GM21526 (cell line): ENCODE data around the gene NDUFB10.

Experiments
- ATAC-seq: cut with Tn5 transposase; IDR thresholded peaks from one replicate; pipeline ENCODE4 v1.9.1; 2021; ENCODE audit warnings: moderate library complexity; ENCODE audit not compliant: unreplicated experiment, low FRiP score

The NDUFB10 gene

DNA sequence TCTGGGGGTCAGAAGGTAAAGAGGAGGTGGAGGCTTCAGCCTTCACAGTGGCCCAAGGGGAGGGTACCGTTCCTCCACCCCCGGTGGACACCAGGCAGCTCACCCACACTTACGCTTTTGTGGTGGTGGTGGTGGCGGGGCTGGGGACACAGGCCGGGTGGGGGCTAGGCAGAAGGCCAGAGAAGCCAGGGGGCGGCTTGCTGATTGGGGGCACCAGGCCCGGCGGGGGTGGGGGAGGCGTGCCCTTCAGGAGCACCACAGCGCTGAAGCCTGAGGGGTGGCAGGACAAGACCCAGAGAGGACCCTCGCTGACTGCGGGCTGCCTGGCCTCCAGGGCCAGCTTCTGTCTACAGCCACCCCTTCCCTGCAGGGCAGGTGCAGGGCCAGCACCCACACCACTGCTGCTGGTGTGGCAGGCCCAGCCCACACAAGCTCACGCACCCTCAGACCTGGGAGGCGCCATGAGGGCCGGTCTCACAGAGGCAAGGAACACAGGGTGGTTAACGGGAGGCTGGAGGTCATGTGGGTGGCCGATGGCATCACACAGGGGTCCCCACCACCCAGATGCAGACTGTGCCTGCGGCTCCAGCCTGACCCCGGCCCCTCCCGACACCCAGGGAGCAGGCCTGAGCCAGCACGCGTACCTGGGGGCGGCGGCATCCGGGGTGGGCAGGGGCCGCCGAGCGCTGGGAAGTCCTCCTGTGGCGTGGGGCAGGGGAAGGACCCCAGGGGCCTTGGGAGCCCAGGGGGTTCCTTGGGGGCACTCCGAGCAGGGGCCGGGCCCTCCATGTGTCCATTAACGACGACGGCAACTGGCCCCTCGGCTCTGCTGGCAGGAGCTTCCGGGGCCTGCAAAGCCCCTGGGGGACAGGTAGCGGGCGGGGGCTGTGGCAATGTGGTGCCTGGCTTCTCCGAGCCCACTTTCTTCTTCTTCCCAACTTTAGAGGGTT is 39.8 kb downstream of the NDUFB10 start:
- ATAC-seq = no peak

DNA sequence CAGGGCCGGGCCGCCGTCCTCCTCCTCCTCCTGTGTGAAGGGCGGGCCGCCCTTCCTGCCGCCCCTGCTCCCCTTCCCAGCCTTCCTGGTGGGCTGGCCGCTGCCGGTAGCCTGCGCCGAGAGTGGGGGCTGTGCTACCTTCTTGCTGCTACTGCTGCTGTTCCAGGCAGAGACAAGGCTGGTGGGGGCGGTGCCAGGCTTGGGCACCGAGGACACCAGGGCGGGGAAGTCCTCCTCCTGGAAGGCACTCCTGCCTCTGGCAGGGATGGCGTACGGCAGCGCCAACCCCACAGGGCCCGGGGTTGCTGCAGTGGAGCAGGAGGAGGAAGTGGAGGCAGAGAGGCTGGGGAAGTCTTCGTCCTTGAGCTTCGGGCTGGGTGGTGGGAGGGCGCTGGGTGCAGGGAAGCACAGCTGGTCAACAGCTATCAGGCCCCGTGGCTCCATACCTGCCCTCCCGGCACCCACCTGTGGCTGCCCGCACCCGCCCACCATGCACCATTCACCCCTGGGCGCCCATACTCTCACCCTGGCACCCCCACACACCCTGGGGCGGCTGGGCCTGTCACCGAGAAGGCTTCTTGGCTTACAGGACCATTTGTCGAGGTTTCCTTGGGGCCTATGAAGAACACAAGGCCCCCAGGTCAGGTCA is 40.7 kb downstream of the NDUFB10 start:
- no peak for ATAC-seq

DNA sequence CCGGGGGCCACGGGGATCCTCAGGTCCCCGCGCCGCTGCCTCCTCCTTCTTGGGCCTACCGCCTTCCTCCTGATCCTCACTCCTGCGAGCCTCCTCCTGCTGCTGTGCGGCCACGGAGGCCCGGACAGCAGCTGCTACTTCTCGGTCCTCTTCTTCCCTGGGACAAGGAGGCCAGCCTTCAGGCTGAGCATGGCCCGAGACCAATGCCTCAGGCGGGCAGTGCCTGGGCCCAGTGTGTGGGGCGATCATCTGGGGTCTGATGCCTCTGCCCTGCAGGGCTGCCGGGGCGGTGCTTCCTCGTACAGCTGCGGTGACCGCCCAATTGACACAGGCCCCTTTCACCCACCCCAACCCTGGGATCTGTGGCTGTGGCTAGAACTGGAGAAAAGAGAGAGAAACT is 41.7 kb downstream of the NDUFB10 start:
- no peak for ATAC-seq

DNA sequence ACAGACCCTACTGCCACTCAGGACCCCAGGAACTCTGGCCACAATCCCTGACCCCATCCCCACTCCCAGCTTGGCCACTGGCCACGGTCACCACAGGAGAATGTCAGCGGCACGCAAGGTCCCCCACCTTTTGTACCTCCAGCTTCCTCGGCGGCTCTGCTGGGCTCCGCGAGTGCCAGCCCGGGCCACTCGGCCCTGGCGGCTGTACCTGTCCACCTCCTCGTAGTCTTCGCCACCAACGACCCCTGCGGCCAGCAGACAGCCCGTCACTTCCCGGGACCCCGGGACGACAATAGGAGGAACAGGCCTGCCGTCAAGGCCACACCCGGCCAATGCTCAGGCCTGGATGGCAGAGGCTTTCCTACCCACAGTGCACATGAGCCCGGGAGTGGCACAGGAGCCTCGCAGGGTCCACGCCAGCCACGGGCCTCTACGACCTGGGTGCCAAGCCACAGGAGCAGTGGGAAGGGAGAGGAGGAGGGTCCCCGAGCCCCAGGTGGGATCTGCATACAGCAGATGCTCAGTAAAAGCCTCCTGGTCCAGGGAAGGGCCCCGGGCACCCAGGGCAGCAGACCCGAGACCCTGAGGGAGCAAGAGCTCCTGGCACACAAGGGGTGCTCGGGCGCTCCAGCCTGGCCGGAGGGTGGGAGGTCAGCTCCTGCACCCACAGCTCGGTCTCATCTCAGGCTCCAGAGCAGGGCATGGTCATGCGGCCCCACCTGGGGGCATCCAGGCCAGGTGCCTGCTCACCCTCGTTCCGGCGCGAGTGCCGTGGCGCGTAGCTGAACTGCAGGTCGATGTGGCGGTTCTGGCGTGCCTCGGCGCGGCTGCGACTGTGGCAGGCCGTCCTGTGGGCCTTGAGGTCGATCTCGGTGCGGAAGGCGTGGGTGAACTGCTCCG is 42.4 kb downstream of the NDUFB10 start:
- no peak for ATAC-seq

DNA sequence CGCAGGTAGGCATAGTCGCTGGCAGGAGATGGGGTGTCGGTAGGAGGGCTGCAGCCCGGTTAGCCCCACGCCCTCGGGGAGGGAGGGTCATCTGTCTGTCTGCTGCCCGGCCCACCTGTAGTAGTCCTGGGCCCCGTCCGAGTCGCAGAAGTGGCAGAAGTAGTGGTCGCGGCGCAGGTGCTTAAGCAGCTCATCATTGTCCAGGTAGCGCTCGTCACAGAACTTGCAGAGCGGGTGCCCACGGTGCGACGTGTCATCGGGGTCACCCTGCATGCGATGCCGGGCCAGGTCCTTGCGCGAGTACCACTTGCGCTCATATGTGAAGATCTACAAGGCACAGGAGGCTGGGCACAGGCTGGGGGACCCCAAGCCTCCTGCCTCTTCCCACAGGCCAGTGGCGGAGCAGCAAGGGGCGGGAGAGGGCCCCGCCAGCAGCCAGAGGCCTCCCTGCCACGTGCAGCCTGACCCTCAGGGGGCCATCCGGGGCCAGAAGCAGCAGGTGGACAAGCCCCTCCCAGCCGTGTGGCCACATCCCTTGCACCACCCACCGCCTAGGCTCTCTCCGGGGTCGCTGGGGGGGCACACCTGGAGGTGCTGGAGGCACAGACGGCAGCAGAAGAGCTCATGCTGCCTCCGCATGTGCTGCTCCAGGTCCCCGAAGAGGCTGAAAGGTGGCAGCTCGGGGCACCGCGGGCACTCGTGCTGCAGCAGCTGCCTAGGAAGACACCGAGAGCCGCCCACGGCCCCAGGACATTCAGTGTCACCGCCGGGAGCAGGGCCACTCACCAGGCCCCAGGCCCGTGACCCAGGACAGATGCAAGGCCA is 43.3 kb downstream of the NDUFB10 start:
- no peak for ATAC-seq

DNA sequence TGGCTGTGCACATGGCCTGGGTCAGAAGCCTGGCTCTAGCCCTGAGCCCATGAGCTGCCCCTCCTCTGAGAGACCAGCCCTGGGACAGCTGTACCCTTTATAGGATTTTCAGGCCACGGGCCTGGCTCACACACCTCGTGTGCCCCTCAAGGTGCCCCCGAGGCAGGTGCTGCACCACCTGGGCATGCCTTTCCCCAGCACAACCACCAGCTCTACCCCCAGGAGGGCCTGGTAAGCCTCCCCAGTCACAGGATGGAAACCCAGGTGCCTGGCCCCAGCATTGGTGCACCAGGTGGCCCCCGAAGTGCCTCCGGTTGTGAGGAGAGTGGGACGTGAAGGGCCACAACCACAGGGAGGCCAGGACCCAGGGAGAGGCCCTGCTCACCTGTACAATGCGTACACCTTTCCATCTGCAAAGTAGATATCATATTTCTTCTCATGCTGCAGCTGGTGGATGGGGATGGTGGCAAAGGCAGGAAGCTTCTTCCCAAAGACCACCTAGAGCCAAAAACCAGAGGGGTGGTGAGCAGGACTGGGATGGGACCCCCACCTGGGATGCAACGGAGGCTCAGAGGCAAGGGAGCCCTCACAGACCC is 44.0 kb downstream of the NDUFB10 start:
- no peak for ATAC-seq

DNA sequence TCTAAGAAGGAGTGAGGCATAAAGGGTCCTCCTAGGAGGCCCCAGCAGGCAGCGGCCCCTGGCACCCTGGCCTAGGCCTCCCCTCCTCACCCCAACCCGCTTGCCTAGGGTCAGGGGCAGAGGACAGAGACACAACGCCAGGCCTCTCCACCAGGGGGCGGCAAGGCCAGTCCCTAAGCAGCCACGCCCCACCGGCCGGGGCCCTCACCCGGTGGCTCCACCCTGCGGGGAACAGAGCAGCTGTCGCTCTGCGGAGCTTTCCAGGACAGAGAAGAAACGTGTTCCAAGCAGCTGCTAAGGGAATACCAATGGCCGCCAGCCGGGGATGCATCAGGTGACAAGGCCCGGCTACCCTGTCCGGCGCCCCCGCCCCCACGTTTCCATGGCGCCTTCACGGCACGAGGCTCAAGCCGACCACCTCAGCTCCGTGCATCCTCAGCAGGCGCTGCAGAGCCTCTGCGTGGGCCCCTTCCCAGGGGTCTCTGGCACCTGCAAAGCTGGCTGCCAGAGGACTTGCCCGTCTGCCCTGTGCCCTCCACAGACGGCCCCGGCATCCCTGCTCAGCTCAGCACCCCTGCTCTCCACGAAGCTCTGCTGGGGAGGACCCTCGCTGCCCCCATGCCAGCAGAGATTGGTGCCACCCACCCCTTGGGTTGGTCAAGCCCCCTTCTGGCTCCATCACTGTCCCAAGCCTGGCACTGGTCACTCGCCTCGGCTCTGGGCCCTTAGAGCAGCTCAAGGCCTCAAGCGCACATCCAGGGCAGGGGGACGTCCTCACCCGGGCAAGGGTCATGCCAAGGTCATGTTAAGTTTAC is 44.7 kb downstream of the NDUFB10 start:
- no peak for ATAC-seq

DNA sequence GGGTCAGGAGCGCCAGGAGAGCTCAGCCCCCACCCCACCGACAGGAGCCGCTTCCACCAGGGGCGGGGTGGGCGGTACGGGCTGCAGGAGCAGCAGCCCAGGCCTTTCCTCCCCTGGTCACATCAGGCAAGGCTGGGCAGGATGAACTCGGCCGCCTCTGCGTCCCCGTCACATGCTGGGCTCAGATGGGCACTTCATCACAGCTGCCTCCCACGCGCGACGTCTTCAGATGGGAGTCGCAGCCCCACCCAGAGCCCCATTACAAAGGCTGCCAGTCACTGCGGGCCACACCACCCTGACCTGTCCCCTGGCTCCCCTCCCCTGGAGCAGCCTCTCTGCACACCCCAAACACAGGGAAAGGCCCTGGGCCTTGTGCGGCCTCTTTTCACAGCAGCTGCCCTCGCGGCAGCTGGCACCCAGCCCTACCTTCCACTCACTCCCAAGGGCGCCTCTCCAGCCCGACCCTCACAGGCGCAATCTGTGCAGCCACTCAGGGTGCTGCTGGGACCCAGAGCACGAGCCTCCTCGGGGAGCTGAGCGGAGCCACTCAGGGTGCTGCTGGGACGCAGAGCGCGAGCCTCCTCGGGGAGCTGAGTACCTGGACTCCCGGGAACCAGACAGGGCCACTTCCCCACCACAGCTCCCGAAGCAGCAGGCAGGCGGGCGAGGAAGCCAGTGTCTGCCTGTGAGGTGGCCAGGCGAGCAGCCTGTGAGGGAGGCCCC is 45.6 kb downstream of the NDUFB10 start:
- ATAC-seq = no peak

DNA sequence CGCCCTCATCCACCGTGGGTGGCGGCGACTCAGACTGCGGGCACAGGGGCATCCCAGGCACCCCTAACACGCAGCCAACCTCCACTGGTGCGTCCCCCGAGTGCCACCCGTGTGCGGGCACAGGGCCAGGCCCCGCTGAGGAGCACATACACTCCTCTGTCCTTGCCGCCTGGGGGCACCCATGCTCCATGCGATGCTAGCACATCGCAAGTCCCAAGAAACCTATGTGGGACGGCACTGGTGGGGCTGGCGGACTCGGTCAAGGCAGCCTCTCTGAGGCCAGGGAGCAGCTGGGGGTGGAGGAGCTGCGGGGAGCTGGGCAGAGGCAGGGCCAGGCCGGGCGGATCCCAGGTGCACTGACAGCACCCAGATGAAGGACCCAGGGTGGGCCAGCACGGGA is 46.3 kb downstream of the NDUFB10 start:
- ATAC-seq = no peak

DNA sequence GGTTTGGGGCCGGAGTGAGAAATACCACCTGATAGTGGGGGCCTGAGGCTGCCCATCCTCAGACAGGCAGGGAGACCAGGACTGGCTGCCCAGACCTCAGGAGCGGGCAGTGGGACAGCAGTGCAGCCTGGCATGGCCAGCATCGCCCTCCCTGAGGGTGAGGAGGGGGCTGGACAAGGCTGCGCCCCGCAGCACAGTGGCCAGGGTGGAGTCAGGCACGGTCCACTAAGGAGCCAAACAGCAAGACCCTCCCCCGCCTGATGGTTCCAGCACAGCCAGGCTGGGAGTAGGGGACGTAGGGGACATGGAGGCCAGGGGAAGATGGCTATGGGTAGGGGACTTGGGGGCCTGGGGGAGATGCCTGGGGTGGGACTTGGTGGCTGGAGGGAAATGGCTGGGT is 47.0 kb downstream of the NDUFB10 start:
- no peak for ATAC-seq

DNA sequence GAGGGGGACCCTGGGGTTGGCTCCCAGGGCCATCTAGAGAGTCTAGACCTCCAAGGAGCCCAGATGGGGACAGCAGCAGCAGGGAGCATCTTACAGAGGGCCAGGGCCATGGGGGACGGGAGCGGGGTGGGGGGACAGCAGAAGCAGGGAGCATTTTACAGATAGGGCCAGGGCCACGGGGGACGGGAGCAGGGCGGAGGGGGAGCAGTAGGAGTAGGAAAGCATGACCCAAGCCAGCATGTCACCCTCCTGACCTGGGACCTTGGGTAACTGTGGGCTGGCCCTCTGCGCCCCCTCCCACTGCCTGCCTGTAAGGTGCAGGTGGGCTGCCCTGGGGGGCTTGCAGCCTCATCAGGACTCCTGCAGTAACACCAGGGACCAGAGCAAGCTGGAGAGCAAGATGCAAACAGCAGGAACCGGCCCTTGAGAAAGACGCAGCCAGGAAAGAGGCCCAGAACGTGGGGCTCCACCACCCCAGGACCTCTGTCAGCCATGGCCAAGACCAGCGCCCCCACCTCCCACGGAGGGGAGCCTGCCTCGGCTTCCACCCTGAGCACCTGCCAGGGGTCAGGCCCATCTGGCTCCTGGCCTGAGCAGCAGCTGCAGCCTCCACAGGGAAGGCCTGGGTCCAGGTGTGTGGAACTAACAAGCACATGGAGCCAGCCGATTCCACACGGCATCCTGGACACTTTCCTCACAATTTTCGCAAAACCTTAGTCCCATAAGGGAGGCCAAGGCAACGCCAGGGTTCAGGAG is 47.9 kb downstream of the NDUFB10 start:
- no peak for ATAC-seq

DNA sequence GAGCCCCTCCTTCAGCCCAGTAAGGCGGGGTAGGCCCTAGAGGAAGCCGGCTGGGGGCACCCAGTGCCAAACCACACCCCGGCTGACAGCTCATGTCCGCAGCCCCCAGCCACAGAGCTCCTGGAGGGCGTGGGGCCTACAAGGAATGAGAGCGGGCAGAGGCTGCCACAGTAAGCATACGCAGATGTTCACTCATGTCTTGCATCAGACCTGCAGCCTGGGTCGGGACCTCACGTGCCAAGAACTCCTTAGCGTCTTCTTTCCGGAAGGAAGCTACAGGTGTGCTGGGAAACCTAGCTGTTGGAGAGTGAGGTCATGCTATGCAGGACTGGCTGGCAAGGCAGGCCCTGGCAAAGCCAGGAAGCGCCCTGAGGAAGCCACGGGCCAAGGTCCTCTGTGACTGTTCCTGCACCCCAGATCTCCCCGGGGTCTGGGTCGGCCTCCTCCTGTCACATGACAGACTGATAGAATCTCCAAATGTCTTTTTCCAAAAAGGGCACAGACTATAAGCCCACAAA is 48.7 kb downstream of the NDUFB10 start:
- no peak for ATAC-seq

DNA sequence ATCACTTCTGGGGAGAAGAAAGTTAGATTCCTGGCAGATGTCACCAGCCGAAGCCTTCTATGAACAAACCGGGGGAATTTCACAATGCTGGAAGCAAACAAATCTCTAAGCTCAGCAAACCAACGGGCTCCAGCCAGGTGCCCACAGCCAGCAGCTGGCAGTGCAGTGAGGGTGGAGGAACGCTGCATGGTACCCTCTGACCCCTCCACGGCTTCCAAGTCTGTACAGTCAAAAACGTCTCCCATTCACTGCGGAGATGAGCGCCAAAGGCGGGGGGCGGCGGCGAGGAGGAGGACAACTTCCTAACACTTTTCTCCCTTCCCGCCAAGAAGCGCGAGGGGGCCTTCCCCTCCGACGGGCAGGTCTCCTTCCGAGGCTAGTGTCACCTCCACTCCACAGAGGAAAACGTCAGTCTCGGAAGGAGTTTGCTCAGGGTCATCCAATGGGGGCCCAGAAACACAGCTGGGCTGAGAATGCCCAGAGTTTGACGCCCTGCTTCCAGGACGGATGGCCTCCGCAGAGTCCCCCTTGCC is 49.4 kb downstream of the NDUFB10 start:
- no peak for ATAC-seq

DNA sequence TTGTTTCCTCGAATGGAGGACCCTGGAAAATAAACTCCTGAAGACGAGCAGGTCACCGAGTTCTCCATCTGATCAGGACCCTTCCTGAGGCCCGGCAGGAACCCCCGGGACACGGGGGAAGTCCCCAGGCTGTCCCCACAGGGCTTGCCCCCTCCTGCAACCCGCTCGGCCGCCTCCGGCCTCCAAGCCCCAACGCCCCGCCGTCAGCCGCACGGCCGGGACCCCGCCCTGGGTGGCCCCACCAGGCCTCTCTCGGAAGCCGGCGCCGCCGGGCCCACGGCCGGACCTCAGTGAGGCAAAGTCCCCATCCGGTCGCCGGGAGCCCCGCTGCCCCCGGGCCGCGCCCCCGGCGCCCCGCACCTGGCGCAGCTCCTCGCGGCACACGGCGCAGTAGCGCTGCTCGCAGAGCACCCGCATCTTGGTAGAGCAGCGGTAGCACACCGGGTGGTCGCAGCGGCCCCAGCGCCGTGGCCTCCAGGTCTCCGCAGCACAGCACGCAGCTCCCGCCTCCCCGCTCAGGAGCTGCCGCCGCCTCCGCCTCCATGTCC is 49.9 kb downstream of the NDUFB10 start:
- peak; percentile 18 for ATAC-seq

DNA sequence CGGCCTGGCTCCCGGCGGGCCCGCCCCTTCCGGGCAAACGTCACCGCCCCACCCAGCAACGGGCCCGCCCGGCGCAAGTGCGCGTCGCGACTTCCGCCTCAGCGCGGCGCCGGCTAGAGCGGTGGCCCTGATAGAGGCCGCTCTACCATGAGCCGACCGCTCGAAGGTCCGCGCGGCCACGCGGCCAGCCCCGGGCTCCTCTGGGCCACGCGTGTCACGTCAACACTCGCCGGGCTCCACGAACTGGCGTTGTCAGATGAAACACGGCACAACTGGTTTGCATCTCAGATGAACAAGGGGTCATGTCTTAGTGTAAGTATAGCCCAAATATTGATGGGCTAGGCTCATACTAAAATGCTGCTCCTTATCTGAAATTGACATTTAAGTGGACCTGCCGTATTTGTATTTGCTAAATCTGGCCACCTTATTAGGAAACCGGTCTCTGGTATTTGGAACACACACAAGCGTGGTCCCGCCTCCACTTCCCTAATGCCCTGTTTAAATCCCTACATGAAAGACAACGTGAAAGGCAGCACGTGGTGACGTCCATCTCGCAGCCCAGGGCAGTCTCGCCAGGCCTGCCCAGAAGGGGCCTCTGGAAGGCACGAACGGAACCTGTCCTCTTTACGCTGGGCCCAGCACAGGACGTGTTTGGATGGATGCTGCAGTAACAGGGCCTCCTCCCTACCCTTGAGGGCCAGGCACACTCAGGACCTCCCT is 50.6 kb downstream of the NDUFB10 start, which contains the start of gene ZNF598:
TSS of gene ZNF598 (minus strand) at position 31 of the 720 bp plus-strand sequence.
- ATAC-seq = peak; percentile 58
